Stimulated activated CD4-positive, alpha-beta T cell treated with anti-CD3 and anti-CD28 coated beads, Interleukin-12 subunit alpha, Interleukin-12 subunit beta, amount 100 ng/mL, for 24 hours (primary cell): ENCODE results near the gene PRXL2B.
A peak's percentile ranks its signal among the peaks of the same experiment; 100 is the strongest.

Source experiments
- DNase-seq, 2 experiments: peaks; one replicate each; pipeline ENCODE4 v3.0.0-alpha.2; 2020; ENCODE audit warnings: low read depth in 2 of 2

PRXL2B gene

DNA sequence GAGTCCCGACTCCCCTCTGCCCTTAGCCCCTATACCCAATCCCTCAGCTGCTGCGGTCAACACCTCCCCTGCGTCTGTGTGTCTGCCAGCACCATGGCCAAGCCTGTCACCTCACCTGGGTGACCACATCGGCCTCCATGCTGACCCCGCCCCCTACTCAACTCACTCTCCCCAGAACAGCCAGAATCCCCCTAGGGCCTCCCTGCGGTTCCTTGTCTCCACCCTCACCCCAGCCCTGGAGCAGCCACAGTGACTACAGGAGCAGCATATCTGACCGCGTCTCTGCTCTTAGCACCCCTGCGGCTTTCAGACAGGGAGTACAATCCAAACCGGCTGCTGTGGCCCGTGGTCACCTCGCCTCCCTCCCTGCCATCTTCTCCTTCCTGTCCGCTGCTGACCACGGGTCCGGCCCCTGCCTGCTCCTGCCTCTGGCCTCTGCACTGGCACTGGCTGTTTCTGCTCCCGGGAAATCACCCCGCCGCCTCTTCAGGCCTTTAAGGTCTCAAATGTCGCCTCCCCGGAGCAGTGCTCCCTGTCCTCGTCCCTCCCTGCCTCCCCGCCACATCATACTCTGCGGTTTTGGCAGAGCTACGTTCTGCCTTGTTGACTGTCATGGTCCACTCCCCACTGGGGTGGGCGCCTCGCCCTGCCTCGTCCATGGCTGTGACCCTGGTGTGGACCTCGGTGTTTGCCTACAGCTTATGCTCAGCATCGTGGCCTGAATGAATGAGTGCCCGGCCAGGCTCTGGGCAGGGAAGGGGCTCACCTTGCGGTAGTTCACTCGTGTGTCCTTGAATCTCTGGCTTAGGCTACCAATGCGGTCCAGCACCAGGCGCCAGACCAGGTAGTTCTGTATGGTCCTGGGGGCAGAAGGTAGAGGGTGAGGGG is 11.1 kb downstream of the PRXL2B start:
- no peak for DNase-seq

DNA sequence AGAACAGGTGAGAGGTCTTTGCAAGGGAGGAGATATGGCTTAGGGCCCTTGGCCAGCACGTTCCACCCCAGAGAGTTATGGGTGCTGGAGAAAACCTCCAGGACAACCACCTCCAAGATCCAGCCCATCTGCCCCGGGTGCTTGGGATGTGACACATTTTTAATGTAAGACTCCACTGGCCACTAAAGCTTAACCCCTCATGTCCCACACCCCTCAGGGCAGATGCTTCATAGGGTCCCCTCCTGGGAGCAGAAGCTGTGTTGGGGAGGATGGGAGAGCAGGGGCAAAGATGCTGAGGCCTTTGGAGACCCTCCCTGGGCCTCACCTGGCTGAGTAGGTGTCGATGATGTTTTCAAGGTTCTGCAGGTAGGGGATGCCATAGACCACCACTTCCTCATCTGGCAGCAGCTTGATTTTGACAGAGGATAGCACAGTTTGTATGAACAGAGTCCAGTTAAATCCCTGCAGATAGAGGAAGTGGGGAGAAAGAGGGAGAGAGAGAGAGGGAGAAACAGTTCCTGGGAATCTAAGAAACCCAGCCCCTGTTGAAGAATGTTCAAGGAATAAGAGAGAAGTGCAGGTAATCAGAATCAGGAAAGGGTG is 11.9 kb downstream of the PRXL2B start:
- DNase-seq: no peak

GRCh38 chr1:2601721-2602303 is 15.2 kb downstream of the PRXL2B start:
- no peak for DNase-seq

DNA sequence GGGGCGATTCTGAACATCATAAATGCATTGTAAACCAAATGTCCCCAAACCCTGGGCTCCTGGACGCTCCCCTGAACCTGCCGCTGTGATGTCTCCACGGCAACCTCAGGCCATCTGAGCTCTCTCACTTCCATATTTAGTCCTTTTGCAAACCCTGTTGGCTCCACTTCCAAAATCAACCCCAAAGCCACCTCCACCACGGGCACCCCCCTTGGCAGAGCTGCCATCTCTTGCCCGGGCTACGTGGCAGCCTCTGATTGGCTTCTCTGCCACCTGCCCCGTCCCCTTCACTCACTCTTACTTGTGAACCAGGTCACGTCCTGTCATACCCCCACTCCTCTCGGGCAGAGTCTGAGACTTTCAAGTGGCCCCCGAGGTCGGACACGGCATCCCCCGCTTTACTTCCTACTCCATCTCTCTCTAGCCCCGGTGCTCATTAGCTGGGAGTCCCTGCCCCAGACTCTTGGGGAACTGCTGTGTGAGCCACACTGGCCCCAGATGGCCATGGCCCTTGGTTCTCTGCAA is 15.8 kb downstream of the PRXL2B start:
- no peak for DNase-seq

DNA sequence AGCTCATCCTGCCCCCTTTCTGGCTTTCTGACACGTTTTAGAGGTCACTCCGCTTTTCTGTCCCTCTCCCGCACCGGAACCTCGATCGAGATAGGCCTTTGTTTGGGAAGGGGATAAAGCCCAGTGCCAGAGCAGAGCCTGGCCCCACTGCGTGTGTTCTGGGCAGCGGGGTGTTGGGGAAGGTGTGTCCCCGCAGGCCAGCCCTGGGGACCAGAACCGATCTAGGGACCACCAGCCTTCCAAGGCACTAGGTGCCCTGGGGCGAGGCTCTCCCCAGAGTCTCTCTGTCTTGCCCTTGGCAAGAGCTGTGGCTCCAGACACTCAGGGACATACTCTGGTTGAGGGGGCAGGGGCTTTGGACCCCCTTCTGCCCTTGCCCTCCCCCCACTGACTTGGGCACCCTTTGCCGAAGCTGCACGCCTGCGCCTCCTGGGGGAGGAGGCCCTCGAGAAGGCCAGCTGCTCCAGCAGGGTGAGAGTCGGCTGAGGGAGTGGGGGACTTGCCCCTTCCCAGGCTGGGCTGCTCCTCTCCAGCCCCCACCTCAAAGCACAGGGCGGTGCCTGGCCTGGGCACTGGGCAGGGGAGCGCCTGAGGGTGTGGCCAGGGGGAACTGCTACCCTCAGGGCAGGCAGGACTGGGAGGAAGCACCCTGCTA is 16.4 kb downstream of the PRXL2B start:
- DNase-seq: no peak

DNA sequence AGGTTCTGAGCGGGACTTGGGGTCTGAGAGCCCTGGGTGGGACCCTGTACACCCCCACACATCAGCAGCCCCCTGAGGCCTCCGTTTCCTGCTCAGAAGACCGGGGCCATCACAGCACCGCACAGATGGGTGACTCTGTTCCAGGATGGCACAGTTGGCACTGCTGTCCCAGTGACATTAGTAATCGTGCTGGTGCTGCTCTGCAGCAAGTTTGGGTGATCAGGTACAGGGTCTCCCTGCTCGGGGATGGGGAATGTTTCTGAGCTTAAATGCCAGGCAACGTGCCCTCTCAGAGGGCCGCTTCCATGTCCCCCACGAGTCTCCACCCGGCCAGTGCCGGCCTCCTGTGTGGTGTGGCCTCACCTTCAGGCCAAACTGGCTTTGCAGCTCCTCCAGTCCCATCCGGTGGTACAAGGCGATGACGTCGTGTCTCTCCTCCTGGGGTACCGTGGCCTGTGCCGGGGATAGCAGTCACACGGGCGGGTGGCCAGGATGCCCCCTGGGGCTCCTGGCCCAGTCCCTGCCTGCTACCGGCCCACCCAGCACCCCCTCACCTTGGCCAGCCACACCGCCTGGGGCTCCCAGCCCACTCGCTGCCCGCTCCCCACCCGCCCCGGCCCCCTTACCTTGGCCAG is 17.1 kb downstream of the PRXL2B start:
- no peak for DNase-seq

DNA sequence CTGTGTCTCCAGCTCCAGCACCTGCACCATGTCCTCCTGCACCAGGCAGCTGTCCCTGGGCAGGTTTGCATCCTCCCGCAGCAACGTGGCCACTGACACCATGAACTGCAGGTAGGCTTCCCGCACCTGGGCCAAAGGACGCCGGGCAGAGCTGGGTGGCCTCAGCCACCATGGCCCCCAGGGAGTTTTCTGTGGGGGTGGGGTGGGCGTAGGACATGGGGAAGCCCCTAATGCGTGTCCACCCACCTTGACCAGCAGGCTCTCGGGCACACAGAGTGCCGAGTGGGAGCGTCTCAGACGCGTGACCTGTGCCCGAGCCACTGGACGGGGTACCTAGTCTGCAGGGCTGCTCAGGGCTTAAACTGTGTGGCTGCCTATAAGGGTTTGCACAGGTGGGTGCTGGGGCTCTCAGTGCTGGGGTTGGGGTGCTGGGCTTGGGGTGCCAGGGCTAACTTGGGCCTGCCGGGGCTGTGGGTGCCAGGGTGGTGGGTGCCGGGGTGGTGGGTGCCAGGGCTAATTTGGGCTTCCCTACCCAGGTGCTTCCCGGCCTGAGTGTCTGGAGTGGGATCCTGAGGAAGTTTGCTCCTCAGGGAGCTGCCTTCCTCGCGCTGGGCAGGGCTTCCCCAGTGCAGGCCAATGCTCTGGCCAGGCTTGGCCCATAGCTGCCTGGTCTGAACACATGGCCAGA is 17.7 kb downstream of the PRXL2B start:
- no peak for DNase-seq

- no peak for DNase-seq
These were observed 18.4 kb downstream of the PRXL2B start for GRCh38 chr1:2604844-2605508.

DNA sequence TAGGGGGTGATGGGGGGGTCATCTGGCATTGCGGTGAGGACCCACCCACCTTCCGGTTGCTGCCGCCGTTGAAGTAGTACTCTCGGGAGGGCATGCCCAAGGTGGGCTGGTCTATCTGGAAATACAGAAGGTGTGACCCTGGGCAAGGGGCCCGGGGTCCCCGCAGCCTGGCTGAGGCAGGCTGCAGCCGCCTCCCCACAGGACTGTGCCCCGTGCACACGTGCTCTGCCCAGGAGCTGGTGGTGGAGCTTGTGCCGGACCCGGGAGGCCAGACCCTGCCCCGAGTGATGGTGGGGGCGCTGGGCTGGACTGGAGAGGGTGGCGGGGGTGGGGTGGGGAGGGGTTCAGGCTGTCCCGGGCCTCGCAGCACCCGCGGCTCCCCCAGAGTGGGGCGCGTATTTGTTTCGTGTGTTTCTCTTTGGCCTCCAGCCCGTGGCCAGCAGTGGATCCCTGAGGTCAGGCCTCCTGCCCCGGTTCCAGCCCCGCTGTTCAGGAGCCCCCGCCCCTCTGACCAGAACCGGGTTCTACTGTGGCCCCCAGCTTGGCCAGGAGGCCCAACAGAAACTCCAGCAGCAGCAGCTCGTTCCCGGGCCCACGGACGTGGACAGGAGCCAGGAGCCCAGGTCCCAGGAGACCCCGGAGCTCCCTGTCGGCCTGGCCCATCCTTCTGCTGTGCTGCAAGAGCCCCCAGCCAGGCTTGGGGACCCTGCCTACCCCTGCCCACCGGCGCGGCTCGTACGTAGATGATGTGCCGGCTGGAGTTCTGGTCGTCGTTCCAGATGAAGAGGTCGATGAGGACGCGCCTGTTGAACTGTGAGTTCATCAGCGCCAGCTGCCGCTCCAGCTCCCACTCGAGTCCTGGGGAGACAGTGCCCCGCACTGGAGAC is 19.2 kb downstream of the PRXL2B start:
- DNase-seq: no peak

DNA sequence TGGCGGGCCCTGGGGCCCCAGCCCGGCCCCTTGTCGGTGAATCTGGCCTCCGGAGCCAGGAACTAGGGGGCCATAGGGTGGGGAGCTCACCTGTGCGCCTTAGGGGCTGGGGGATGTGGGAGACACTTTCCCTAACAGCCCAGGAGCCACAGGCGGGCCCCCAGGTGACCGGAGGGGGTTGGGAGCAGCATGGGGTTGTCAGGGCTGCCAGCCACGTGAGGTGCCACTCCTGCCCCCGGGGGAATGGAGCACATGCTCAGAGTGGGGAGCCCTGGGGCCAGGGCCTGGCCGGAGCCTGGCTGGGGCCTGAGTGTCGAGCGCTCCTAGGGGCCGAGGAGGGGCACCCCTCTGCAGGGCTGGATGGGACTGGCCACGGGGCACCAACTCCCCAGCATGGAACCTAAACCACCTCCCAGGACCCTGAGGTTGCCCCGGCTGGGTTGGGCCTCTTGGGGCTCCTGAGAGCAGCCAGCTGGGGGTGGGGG is 19.9 kb downstream of the PRXL2B start:
- DNase-seq: no peak

- no peak for DNase-seq
These were observed 20.5 kb downstream of the PRXL2B start for GRCh38 chr1:2606881-2607621.

- no peak for DNase-seq
These were observed 21.1 kb downstream of the PRXL2B start for GRCh38 chr1:2607641-2608091.

- no peak for DNase-seq
These were observed 22.9 kb downstream of the PRXL2B start for GRCh38 chr1:2609319-2610035.

DNA sequence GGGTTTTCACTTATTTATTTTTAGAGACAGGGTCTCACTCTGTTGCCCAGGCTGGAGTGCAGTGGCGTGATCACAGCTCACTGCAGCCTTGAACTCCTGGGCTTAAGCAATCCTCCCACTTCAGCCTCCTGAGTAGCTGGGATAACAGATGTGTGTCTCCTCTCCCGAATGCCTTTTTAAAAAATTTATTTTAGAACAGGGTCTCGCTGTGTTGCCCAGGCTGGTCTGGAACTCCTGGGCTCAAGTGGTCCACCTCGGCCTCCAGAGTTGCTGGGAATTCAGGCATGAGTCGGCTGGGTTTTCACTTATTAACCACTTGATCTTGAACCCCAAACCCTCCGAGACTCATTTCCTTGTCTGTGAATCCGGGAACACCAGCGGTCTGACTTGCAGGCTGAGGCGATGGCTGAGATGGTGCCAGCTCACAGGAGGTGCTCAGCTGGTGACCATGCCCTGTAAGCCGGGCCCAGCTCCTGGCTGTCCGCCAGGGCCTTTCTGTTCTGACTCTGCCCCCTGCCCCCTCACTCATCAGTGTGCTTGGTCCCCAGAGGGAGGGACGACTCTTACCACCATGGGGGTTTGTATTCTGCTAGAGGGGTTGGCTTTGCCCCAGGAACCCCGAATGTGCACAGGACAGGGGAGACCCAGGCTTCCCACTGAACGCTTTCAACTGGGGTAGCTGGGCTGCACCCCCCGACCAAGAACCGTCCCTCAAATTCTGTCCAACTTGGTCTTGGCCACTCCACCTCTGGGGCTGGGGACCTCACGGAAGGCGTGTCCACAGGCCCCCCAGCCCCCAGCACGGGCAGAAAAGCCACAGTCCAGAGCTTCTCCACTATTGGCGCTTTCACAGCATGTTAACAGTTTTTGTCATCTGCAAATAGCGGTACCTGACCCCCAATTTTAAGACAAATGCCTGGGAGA is 23.7 kb downstream of the PRXL2B start:
- DNase-seq: no peak

DNA sequence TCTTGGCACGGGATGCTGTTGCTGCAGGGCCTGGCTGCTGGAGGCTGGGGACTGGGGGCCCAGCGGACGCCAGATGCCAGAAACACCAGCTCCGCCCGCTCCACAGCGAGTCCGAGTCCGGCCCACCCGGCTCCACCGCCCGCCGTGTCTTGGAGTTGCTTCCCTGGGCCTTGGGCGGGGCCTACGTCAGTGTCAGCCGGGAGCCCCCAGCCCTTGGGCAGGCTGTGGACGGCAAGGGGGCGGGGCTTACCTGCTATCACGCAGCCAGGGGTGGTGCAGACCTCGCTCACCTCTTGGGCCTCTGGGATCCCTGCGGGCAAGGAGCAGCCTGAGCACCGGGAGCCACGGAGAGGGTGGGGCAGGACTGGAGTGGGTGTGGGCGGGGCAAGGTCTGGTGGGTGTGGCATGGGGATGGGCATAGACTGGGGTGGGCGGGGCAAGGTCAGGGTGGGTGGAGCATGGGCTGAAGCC is 24.5 kb downstream of the PRXL2B start:
- DNase-seq: peak in 1 of 2 experiments; percentile 32

DNA sequence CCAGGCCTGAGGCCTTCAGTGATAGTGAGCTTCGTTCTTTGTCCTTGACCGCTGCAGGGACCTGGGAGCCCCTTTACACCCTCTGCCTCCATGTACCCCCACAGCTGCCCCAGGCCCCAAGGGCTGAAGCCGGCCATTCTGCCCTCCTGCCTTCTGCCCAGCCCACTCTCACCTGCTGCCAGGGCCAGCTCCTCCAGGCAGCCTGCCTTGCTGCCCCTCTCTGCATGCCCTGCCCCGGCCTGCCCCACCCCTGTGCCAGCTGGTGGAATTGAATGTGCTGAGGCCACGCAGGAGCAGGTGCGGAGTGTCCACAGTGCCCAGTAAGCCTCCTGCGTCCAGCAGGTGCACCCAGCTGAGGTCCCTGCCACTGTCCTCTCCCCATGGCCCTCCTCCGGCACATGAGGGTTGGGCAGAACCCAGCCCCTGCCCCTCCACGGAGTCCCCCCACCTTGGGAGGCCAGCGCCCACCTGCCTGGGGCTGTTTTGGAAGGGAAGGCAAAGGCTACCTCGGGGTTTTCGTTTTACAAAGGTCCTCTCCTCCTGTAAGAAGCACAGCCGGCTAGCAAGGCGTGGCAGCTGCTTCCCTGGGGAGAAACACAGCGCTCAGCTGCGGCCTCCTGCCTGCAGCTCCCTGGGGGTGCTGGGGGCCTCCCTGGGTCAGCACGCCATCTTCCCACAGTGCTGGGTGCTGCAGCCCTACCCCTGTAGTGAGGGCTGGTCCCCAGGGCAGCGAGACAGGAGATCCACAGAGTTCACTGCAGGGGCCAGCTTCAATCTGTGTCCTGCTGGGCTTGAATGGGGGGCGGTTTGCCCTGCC is 25.3 kb downstream of the PRXL2B start:
- no peak for DNase-seq
